Measurements from ENCODE around the gene PIEZO1. TPM values are rescaled to one million over a fixed set of nuclear protein-coding genes. Genes with fewer than 3 reads are reported as not detected.

Gene PIEZO1
- total RNA-seq, 1 experiment from 2014 or later, result 71.1 TPM

DNA sequence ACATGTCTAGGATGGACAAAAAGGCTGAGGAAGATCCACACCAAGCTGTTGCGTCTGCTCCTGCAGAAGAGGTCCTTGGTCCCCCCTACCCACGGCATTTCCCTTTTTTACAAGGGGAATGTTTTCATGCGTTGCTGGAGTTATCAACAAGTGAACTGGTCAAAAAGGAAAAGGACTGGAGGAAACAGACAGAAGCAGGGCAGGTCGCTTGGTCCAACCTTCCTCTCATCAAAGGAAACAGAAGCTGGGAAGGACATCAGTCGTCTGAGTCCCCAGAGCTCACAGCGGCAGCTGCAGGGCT lies 26.1 kb downstream of the PIEZO1 start:
- no peaks in the 10 kb centered on the region for H3K9me3 ChIP-seq (ENCODE audit: control insufficient read depth, low read depth, low read length)
- Mint-ChIP-seq H3K4me1 (peaks cover 28 to 58% of the 10 kb centered on the region in 2 experiments), H3K9me3 (no peaks in the 10 kb centered on the region; a peak in 1 of 5 replicates), H3K27me3 (ENCODE audit: low read depth) (no peaks in the 10 kb centered on the region), H3K4me3 (no peak overlapping the region; a peak in 1 of 5 replicates), H3K27ac (peak overlapping the region in 1 of 3 experiments; percentile 86; a peak in 2 of 7 replicates), H3K36me3 (ENCODE audit: insufficient read depth in 1 of 3, low read depth in 3 of 3) (no peaks in the 10 kb centered on the region)
- no peaks in the 10 kb centered on the region for H3K79me2 ChIP-seq (ENCODE audit: insufficient read depth, low read length)
- no peak overlapping the region for H2BK120ac ChIP-seq (ENCODE audit: low read depth, low read length, poor library complexity, severe bottlenecking)
- no peak overlapping the region for H4K8ac ChIP-seq (replicated peaks; ENCODE audit: insufficient read length, low read depth, low read length)
- TF ChIP-seq CTCF (conservative IDR thresholded peaks at IDR 0.05), result no peak
- peaks cover 5% of the 10 kb centered on the region; the same call in 1 of the 2 replicates for H3K4me1 ChIP-seq (ENCODE audit: insufficient read depth, low read length)
- no peak overlapping the region for H3K18ac ChIP-seq (ENCODE audit: insufficient read length, low read depth, low read length)
- no CpG with 5 or more reads among the region's 6 CpGs for WGBS (ENCODE audit: extremely low coverage, insufficient read length, low lambda C conversion rate)
- no peak overlapping the region for H2AK5ac ChIP-seq (ENCODE audit: insufficient read length, low read length)
- H3K27me3 ChIP-seq (ENCODE audit: insufficient read depth, low read length), result no peaks in the 10 kb centered on the region
- H3K79me1 ChIP-seq (ENCODE audit: insufficient read depth, low read depth, low read length, poor library complexity, severe bottlenecking), result peaks cover 3% of the 10 kb centered on the region
- no peak overlapping the region for H3K27ac ChIP-seq (ENCODE audit: insufficient read length, low read depth, low read length)
- no peak overlapping the region for H3K56ac ChIP-seq (ENCODE audit: insufficient read length, low read depth, low read length)
- H4K20me1 ChIP-seq (ENCODE audit: control insufficient read depth, insufficient read depth, insufficient read length), result no peaks in the 10 kb centered on the region
- H3K9ac ChIP-seq (ENCODE audit: extremely low read depth, insufficient read length, low read length), result no peak overlapping the region
- DNase-seq, result no peak
- H2AFZ ChIP-seq (ENCODE audit: low read length), result no peak overlapping the region
- H4K5ac ChIP-seq (ENCODE audit: insufficient read length, low read depth, low read length), result no peak overlapping the region
- H4K91ac ChIP-seq (ENCODE audit: insufficient read length, low read depth, low read length), result no peak overlapping the region
- no peak overlapping the region for H2BK5ac ChIP-seq (ENCODE audit: insufficient read length, low read length)
- no peak overlapping the region for H2BK20ac ChIP-seq (ENCODE audit: low read depth, low read length, poor library complexity, severe bottlenecking)
- H2BK12ac ChIP-seq (ENCODE audit: insufficient read length, low read depth, low read length), result no peak overlapping the region
- H3T11ph ChIP-seq (ENCODE audit: low read length), result no peak overlapping the region
- no peaks in the 10 kb centered on the region for H3K23me2 ChIP-seq (ENCODE audit: insufficient read length, low read depth, low read length, poor library complexity, severe bottlenecking)
- H3K4ac ChIP-seq (ENCODE audit: low read depth, low read length), result no peak overlapping the region
- H3K23ac ChIP-seq (ENCODE audit: insufficient read length, low read depth, low read length), result no peak overlapping the region
- H3K14ac ChIP-seq (ENCODE audit: insufficient read depth, low read length), result no peak overlapping the region
- no peak overlapping the region for H3K4me2 ChIP-seq (ENCODE audit: insufficient read depth, insufficient read length, low read length)
- no peak overlapping the region for H2BK15ac ChIP-seq (ENCODE audit: low read depth, low read length)
